AG09309 (cell line): ENCODE data around the gene ANXA2.

ENCODE experiments used
- DNase-seq: peaks from one replicate; pipeline ENCODE4 v3.0.0-alpha.2; 2010; ENCODE audit warnings: low read depth
- H3K4me3 ChIP-seq: 2 replicates; pipeline ENCODE4 v1.5.1; 2011; ENCODE audit warnings: mild to moderate bottlenecking, low read depth, low read length, moderate library complexity; ENCODE audit not compliant: control insufficient read depth
- TF ChIP-seq, protein P1 (sequence below): IDR thresholded peaks from 2 replicates; pipeline ENCODE4 v1.5.1; 2011; ENCODE audit warnings: mild to moderate bottlenecking, low read depth, low read length, inconsistent platforms; ENCODE audit not compliant: insufficient read depth, control insufficient read depth; ENCODE audit errors: missing control alignments

Gene ANXA2

DNA sequence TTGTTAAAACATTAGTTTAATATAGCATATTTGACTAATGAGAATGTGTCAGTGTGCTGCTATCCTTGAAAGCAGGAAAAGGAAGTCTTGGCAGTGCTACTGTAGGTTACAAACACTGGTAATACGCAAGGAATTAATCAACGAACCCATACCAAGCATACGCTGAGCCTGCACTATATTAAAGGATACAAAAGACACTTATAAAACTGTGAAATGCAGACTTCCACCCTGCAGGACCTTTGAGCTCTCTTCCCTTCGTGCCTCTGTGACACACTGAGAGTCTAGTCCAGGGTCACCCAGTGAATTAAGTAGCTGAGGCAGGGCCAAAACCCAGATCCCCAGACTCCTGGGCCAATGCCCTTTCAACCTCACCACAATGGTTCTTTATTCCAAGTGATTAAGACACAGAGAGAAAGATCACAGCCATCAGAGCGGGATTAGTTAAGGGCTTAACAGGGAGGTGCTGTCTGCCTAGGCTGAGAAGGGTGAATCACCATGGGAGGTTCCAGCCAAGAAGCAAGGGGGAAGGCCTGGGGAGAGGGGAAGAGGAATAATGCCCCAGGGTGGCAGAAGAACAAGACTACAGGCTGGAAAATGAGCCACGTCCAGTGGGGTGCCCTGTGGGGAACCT, 6.8 kb downstream of the ANXA2 start:
- peak overlapping the region; percentile 21 for H3K4me3 ChIP-seq
- no peak for DNase-seq
- TF ChIP-seq, protein P1, sequence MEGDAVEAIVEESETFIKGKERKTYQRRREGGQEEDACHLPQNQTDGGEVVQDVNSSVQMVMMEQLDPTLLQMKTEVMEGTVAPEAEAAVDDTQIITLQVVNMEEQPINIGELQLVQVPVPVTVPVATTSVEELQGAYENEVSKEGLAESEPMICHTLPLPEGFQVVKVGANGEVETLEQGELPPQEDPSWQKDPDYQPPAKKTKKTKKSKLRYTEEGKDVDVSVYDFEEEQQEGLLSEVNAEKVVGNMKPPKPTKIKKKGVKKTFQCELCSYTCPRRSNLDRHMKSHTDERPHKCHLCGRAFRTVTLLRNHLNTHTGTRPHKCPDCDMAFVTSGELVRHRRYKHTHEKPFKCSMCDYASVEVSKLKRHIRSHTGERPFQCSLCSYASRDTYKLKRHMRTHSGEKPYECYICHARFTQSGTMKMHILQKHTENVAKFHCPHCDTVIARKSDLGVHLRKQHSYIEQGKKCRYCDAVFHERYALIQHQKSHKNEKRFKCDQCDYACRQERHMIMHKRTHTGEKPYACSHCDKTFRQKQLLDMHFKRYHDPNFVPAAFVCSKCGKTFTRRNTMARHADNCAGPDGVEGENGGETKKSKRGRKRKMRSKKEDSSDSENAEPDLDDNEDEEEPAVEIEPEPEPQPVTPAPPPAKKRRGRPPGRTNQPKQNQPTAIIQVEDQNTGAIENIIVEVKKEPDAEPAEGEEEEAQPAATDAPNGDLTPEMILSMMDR, result peak; percentile 10

DNA sequence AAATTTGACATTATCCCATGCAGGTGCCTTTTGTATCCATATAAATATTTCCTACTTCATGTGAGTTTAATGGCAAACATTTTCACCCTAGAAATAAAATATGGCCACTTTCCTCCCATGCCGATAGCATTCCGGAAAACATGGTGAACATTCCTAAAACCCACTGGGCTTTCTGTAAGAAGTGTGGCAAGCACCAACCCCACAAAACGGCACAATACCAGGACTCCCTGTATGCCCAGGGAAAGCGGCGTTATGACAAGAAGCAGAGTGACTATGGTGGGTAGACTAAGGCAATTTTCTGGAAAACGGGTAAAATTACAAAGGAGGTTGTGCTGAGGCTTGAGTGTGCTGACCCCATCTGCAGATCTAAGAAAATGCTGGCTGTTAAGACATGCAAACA, 7.6 kb downstream of the ANXA2 start:
- DNase-seq, result no peak
- TF ChIP-seq, protein P1, result no peak
- H3K4me3 ChIP-seq, result peak overlapping the region; percentile 21

DNA sequence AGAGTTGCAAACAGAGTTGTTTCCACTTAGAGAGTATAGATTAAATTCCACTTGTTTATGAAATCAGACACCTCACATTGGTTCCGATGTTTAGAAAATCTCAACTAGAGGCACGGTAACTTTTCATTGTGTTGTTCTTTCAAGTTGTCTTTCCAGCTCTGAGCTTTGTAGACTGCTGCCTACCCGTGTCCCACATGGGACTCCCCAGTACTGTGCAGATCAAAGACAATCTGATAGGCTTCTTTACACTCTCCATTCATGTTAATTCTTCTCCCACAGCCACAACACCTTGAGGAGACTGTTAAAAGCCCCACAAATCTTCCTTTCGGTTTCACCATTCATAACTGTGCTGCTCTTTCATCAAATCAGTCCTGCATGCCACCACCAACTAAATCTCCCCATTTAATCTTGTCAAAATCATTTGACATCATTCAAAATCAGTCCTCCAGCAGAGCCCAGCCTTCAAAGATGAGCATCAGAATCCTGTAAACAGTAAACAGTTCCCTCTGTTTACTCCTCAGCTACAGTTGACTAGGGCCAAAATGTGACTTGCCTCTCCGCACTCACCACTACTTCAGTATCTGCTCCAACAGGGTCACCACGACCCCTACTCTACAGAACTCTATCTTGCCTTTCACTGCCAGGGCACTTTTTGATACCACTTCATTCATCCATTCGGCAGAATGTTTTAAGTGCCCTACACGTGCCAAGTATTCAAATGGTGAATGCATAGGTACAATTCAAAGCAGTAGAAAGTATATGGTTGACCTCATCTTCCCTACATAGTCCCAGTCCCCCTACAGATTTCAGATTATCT, 8.3 kb downstream of the ANXA2 start:
- H3K4me3 ChIP-seq, result peak overlapping the region; percentile 21
- DNase-seq, result no peak
- TF ChIP-seq, protein P1, result no peak

DNA sequence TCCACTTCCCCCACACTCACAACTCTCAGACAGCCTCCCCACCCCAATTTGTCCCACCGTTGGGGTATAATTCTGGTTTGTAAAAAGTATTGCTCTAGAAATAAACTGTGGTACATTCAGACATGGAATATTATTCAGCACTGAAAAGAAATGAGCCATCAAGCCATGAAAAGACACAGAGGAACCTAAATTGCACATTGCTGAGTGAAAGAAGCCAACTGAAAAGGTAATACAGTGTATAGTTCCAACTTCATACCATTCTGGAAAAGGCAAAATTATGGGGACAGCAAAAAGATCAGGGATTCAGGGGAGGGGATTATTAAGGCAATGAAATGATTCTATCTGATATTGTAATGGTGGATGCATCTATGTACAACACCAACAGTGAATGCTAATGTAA, 10.5 kb downstream of the ANXA2 start:
- DNase-seq, result no peak
- TF ChIP-seq, protein P1, result no peak
- H3K4me3 ChIP-seq, result no peak overlapping the region

DNA sequence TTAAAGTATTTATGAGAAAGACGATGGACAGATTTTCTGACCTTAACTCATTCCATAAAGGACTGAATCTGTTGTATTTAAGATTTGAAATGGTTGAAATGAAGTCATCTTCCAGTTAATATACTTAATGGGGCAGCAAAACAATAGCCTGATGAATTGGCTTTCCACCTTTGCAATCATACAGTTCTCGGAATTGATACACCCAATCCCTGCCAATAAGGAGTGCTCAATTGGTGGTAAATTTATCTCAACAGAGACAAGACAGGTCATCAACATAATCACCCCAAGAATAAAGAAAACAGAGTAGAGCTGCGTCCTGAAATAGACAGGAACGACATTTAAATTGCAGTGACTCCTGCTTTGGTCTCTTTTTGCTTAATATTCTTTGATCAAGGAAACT, 11.2 kb downstream of the ANXA2 start:
- TF ChIP-seq, protein P1, result no peak
- no peak for DNase-seq
- H3K4me3 ChIP-seq, result no peak overlapping the region

DNA sequence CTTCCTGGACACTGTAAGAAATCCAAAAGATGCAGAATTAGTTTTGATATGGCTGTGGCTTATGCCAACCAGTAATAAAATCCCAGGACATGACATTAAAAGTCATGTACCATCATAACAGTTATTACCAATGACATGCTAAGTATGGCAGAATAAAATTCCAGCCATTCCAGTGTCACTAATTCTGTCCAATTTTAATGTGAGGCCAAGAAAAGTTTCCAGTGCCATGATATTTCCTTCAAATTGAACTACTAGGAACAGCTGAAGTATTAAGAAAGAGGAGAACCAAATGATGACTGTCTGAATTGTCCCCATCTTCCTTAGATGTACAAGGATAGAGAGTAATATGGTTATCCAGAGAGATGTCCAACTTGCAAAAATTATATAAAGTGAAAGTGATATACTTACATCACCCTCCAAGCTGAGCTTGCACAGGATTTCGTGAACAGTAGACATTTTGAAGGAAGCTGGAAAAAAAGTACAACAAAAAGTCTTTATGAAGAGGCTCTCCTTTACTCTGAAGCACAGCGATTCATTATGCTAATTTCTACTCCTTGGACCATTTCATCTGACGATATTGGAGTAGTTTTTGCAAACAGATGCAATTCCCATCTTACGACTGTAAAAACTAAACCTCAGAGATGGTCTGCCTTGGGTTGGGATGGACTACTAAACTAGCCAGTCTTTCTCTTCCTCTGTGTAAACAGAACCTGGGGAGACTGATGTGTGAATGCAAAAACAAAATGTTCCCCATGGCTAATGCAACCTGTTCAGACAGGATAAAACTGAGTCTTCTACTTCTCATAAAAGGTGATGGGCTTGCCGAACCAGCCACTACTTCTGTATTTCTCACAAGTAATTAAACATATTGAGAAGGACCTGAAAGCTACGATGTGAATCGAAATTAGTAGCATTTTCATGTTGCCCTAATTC, 11.9 kb downstream of the ANXA2 start:
- no peak overlapping the region for H3K4me3 ChIP-seq
- DNase-seq, result no peak
- TF ChIP-seq, protein P1, result no peak
